Mesendoderm (in vitro differentiated cells): ENCODE results near the gene PVALB.

ENCODE experiments used
- DNase-seq: peaks from one replicate; pipeline ENCODE4 v3.0.0; 2013
- H2AK5ac ChIP-seq: 2 replicates; pipeline ENCODE4 v1.6.1; 2013; ENCODE audit warnings: low read length, inconsistent platforms
- H2BK120ac ChIP-seq: 2 replicates; pipeline ENCODE4 v1.6.1; 2013; ENCODE audit warnings: low read depth, mild to moderate bottlenecking, low read length, moderate library complexity, mixed read lengths
- H2BK15ac ChIP-seq: replicated peaks from 2 replicates; pipeline ENCODE4 v1.6.1; 2013; ENCODE audit warnings: low read depth, mild to moderate bottlenecking, moderate library complexity
- H2BK5ac ChIP-seq: 2 replicates; pipeline ENCODE4 v1.6.1; 2013; ENCODE audit warnings: low read length, inconsistent platforms
- H3K18ac ChIP-seq: 2 replicates; pipeline ENCODE4 v1.6.1; 2013; ENCODE audit warnings: mild to moderate bottlenecking, low read length, mixed read lengths
- H3K23ac ChIP-seq: one replicate; pipeline ENCODE4 v1.6.1; 2013; ENCODE audit warnings: low read length
- H3K27ac ChIP-seq: 2 replicates; pipeline ENCODE4 v1.5.1; 2013; ENCODE audit warnings: low read depth, mild to moderate bottlenecking, inconsistent platforms, low read length, moderate library complexity
- H3K27me3 ChIP-seq: 2 replicates; pipeline ENCODE4 v1.6.1; 2013; ENCODE audit warnings: low read length, control low read depth, mild to moderate bottlenecking, inconsistent platforms; ENCODE audit not compliant: insufficient read depth, poor library complexity
- H3K36me3 ChIP-seq: 2 replicates; pipeline ENCODE4 v1.6.1; 2013; ENCODE audit warnings: low read length, inconsistent platforms; ENCODE audit not compliant: control insufficient read depth, insufficient read depth
- H3K4ac ChIP-seq: one replicate; pipeline ENCODE4 v1.6.1; 2013; ENCODE audit warnings: low read depth, mild to moderate bottlenecking, low read length, moderate library complexity
- H3K4me1 ChIP-seq: 2 replicates; pipeline ENCODE4 v1.6.1; 2013; ENCODE audit warnings: low read depth, low read length, inconsistent platforms; ENCODE audit not compliant: control insufficient read depth
- H3K4me2 ChIP-seq: 2 replicates; pipeline ENCODE4 v1.6.1; 2013; ENCODE audit warnings: low read length
- H3K4me3 ChIP-seq: 2 replicates; pipeline ENCODE4 v1.5.1; 2013; ENCODE audit warnings: mild to moderate bottlenecking, low read length
- H3K56ac ChIP-seq: one replicate; pipeline ENCODE4 v1.6.1; 2013; ENCODE audit warnings: low read length
- H3K79me1 ChIP-seq: 2 replicates; pipeline ENCODE4 v1.6.1; 2013; ENCODE audit warnings: low read length, inconsistent platforms
- H3K79me2 ChIP-seq: 2 replicates; pipeline ENCODE4 v1.6.1; 2013; ENCODE audit warnings: mild to moderate bottlenecking, low read length; ENCODE audit not compliant: control insufficient read depth, insufficient read depth
- H3K9ac ChIP-seq: 2 replicates; pipeline ENCODE4 v1.6.1; 2013; ENCODE audit warnings: low read length, inconsistent platforms
- H4K5ac ChIP-seq: one replicate; pipeline ENCODE4 v1.6.1; 2013; ENCODE audit warnings: low read length
- H4K8ac ChIP-seq: one replicate; pipeline ENCODE4 v1.6.1; 2013; ENCODE audit warnings: low read depth, mild to moderate bottlenecking, control low read depth, low read length, moderate library complexity
- WGBS: extraction: QIAGEN DNeasy Blood & Tissue Kit; methylation state at CpG from one replicate; pipeline ENCODE4 v1.1.7; 2013; ENCODE audit warnings: low lambda C conversion rate, missing lambda C conversion rate; ENCODE audit not compliant: insufficient coverage; ENCODE audit errors: extremely low coverage; 5-methylcytosine and 5-hydroxymethylcytosine counted together

Gene PVALB

DNA sequence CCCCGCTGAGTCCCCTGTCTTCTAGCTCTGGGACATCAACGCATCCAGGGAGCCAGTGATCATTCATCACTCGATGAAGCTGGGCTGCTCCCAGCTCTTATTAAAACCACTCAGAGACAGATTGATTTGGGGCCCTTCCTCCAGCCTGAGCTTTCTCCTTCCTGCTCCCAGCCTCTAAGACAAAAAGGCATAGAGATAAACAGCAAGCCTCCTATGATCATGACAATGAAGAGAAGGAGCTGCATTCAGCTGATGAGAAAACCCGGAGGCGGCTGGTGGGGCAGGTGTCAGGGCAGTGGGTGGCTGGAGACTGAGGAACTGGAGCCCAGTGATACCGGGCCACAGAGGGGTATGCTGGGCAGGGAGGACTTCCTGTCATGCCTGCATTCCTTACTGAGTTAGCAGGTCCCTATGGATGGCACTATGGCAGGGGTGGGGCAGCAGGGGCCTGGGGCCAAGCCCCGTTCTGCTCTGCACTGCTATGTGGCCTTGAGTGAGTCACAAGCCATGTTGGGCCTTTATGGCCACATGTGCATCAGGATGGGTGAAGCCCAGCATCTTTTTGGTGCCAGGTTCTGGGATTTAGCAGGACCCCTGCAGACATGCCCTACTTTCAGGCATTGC, 20.2 kb downstream of the PVALB start:
- DNase-seq: no peak
- Histone ChIP-seq H4K5ac (no peak overlapping the region), H4K8ac (no peak overlapping the region), H3K4me3 (no peak overlapping the region), H3K56ac (no peak overlapping the region), H2BK120ac (no peak overlapping the region), H3K36me3 (no peaks in the 10 kb centered on the region), H3K9ac (no peak overlapping the region), H3K79me2 (no peaks in the 10 kb centered on the region), H3K23ac (no peak overlapping the region), H3K4ac (no peak overlapping the region), H3K79me1 (no peaks in the 10 kb centered on the region), H2AK5ac (no peak overlapping the region), H2BK15ac (no peak overlapping the region), H3K27me3 (no peaks in the 10 kb centered on the region), H3K4me1 (no peaks in the 10 kb centered on the region), H3K4me2 (no peak overlapping the region), H3K27ac (no peak overlapping the region), H2BK5ac (no peak overlapping the region), H3K18ac (no peak overlapping the region)
- WGBS: no CpG with 5 or more reads among the region's 7 CpGs

DNA sequence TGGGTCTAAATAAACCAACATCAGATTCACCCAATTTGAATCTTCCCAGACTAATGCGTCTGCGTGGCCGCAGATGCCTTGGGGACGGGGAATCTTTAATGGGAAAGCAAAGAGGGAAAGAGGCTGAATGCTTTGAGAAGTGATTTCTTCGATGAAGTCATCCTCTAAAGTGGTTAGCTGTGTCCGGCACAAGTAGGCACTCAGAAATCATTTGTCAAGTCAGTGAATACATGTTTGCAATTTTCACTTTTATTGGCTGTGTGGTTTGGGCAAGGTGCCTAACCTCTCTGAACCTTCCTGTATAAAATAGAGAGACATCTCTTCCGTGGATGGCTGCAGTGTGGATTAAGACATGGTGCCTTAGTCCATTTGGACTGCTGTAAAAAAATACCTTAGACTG, 21.2 kb downstream of the PVALB start:
- H2BK15ac ChIP-seq: no peak overlapping the region
- H3K79me1 ChIP-seq: no peaks in the 10 kb centered on the region
- H3K18ac ChIP-seq: no peak overlapping the region
- no peak overlapping the region for H3K4ac ChIP-seq
- H3K27me3 ChIP-seq: no peaks in the 10 kb centered on the region
- H2BK5ac ChIP-seq: no peak overlapping the region
- H3K4me2 ChIP-seq: no peak overlapping the region
- no peaks in the 10 kb centered on the region for H3K79me2 ChIP-seq
- no peaks in the 10 kb centered on the region for H3K4me1 ChIP-seq
- H3K4me3 ChIP-seq: no peak overlapping the region
- DNase-seq: no peak
- H3K23ac ChIP-seq: no peak overlapping the region
- no peak overlapping the region for H4K5ac ChIP-seq
- no peak overlapping the region for H3K9ac ChIP-seq
- no peaks in the 10 kb centered on the region for H3K36me3 ChIP-seq
- no peak overlapping the region for H3K56ac ChIP-seq
- no peak overlapping the region for H4K8ac ChIP-seq
- H3K27ac ChIP-seq: no peak overlapping the region
- H2BK120ac ChIP-seq: no peak overlapping the region
- no peak overlapping the region for H2AK5ac ChIP-seq
- WGBS: no CpG with 5 or more reads among the region's 7 CpGs

DNA sequence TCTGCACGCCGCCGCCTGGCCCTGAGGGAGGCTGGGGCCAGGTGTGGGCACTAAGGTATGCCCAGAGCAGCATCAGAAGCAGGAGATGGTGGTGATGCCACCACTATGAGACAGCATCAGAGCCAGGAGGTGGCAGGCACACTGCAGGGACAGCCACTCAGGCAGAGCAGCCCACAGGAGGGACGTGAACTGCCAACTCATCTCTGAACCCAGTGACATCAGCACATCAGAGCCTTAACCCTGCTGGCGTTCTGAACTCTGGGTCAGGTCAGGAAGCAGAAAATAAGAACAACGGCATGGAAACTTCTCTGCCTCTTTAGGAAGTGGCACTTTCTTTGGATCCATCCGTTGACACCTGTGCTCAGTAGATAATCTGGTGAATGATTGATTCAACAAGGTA, 26.2 kb downstream of the PVALB start:
- no peak overlapping the region for H3K18ac ChIP-seq
- no peak overlapping the region for H3K4me3 ChIP-seq
- no peak overlapping the region for H3K4me2 ChIP-seq
- no peaks in the 10 kb centered on the region for H3K36me3 ChIP-seq
- no peak overlapping the region for H3K56ac ChIP-seq
- peak; percentile 49 for DNase-seq
- WGBS: no CpG with 5 or more reads among the region's 7 CpGs
- no peaks in the 10 kb centered on the region for H3K79me1 ChIP-seq
- H2BK120ac ChIP-seq: no peak overlapping the region
- H2BK15ac ChIP-seq: no peak overlapping the region
- H3K4ac ChIP-seq: no peak overlapping the region
- no peaks in the 10 kb centered on the region for H3K4me1 ChIP-seq
- no peak overlapping the region for H4K8ac ChIP-seq
- no peak overlapping the region for H2AK5ac ChIP-seq
- no peaks in the 10 kb centered on the region for H3K27me3 ChIP-seq
- H4K5ac ChIP-seq: no peak overlapping the region
- H3K79me2 ChIP-seq: no peaks in the 10 kb centered on the region
- no peak overlapping the region for H3K23ac ChIP-seq
- no peak overlapping the region for H3K27ac ChIP-seq
- H2BK5ac ChIP-seq: no peak overlapping the region
- no peak overlapping the region for H3K9ac ChIP-seq

- no peak overlapping the region for H4K5ac ChIP-seq
- H3K56ac ChIP-seq: no peak overlapping the region
- H3K79me1 ChIP-seq: no peaks in the 10 kb centered on the region
- H3K18ac ChIP-seq: no peak overlapping the region
- H3K4ac ChIP-seq: no peak overlapping the region
- H2AK5ac ChIP-seq: no peak overlapping the region
- H3K27ac ChIP-seq: no peak overlapping the region
- no peak overlapping the region for H2BK5ac ChIP-seq
- no peak overlapping the region for H3K9ac ChIP-seq
- H3K4me1 ChIP-seq: no peaks in the 10 kb centered on the region
- no peaks in the 10 kb centered on the region for H3K79me2 ChIP-seq
- no peak overlapping the region for H3K4me3 ChIP-seq
- H3K23ac ChIP-seq: no peak overlapping the region
- no peak overlapping the region for H2BK15ac ChIP-seq
- H3K27me3 ChIP-seq: no peaks in the 10 kb centered on the region
- no peaks in the 10 kb centered on the region for H3K36me3 ChIP-seq
- H3K4me2 ChIP-seq: no peak overlapping the region
- WGBS: no CpG with 5 or more reads among the region's 17 CpGs
- no peak overlapping the region for H4K8ac ChIP-seq
- DNase-seq: no peak
- no peak overlapping the region for H2BK120ac ChIP-seq
Observed at GRCh38 chr22:36787204-36787988, 29.4 kb downstream of the PVALB start.

DNA sequence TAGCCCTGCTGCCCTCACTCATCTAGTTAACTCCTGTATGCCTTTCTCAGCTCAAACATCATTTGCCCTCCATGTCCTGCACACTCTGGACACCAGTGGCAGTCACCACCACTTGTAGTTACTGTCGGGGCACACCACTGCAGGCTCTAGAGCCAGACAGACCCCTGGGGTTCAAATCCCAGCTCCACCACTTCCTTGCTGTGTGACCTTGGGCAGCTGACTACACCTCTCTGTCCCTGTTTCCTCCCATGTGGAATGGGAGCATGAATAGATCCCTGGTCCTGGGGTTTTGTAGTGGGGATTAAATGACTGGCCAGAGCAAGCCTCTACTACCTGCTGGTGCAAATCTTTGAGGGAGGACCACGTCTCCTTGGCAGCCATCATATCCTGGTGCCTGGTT, 33.1 kb downstream of the PVALB start:
- H3K27me3 ChIP-seq: no peaks in the 10 kb centered on the region
- H2AK5ac ChIP-seq: no peak overlapping the region
- no peak overlapping the region for H3K4ac ChIP-seq
- H3K56ac ChIP-seq: no peak overlapping the region
- H3K4me1 ChIP-seq: no peaks in the 10 kb centered on the region
- H3K79me1 ChIP-seq: no peaks in the 10 kb centered on the region
- no peak overlapping the region for H2BK15ac ChIP-seq
- no CpG with 5 or more reads among the region's 2 CpGs for WGBS
- H2BK120ac ChIP-seq: no peak overlapping the region
- H3K79me2 ChIP-seq: no peaks in the 10 kb centered on the region
- H3K27ac ChIP-seq: no peak overlapping the region
- H3K36me3 ChIP-seq: no peaks in the 10 kb centered on the region
- no peak overlapping the region for H3K18ac ChIP-seq
- no peak overlapping the region for H3K4me2 ChIP-seq
- no peak overlapping the region for H3K9ac ChIP-seq
- no peak for DNase-seq
- no peak overlapping the region for H4K8ac ChIP-seq
- no peak overlapping the region for H3K4me3 ChIP-seq
- no peak overlapping the region for H2BK5ac ChIP-seq
- H3K23ac ChIP-seq: no peak overlapping the region
- H4K5ac ChIP-seq: no peak overlapping the region
